Limb (tissue), 2 donors: Measurements from ENCODE around the gene REXO4.
"Not testable (repeated sequence)": the region's sequence is repeated elsewhere in the genome, so short reads cannot be mapped to it uniquely, and the experiment has no call there.

Experiments used
- DNase-seq, 2 donors: peaks; one replicate each; pipeline ENCODE4 v3.0.0-alpha.2; 2016; ENCODE audit errors: extremely low spot score in 2 of 2

Gene REXO4

GRCh38 chr9:133421615-133422542 is 4.1 kb upstream of the REXO4 start, which contains the start of gene ADAMTS13:
Gene ADAMTS13 (plus strand): TSS chr9:133422367. CDS start chr9:133422444, 77 bp downstream.
- no peak for DNase-seq

- no peak for DNase-seq
Measured at GRCh38 chr9:133420392-133420827, 2.6 kb upstream of the REXO4 start.

GRCh38 chr9:133419005-133419404 is 1.2 kb upstream of the REXO4 start:
- no peak for DNase-seq

GRCh38 chr9:133415170-133415569 is 2.6 kb downstream of the REXO4 start:
- DNase-seq, result no peak

GRCh38 chr9:133408042-133408441 is 9.8 kb downstream of the REXO4 start:
- no peak for DNase-seq

GRCh38 chr9:133406480-133407307 is 11.1 kb downstream of the REXO4 start:
- peak; percentile 66 to 82 for DNase-seq

- no peak for DNase-seq
Measured at GRCh38 chr9:133405508-133406438, 12.0 kb downstream of the REXO4 start.

- DNase-seq, result no peak
Measured at GRCh38 chr9:133404454-133405002, 13.3 kb downstream of the REXO4 start.

- no peak for DNase-seq
Measured at GRCh38 chr9:133403766-133404453, 13.9 kb downstream of the REXO4 start.

GRCh38 chr9:133402689-133403088 is 15.1 kb downstream of the REXO4 start:
- DNase-seq, result no peak

GRCh38 chr9:133401588-133401987 is 16.2 kb downstream of the REXO4 start:
- no peak for DNase-seq

- DNase-seq, result no peak
Measured at GRCh38 chr9:133400292-133400691, 17.5 kb downstream of the REXO4 start.

GRCh38 chr9:133397895-133398294 is 19.9 kb downstream of the REXO4 start:
- DNase-seq, result no peak

GRCh38 chr9:133397370-133397769 is 20.4 kb downstream of the REXO4 start:
- DNase-seq, result no peak

GRCh38 chr9:133396952-133397351 is 20.9 kb downstream of the REXO4 start:
- no peak for DNase-seq

GRCh38 chr9:133394687-133395271 is 23.0 kb downstream of the REXO4 start:
- no peak for DNase-seq

GRCh38 chr9:133393399-133393798 is 24.4 kb downstream of the REXO4 start:
- DNase-seq, result no peak

GRCh38 chr9:133392308-133392707 is 25.5 kb downstream of the REXO4 start:
- DNase-seq, result not testable (repeated sequence)

- not testable (repeated sequence) for DNase-seq
Measured at GRCh38 chr9:133391449-133391848, 26.4 kb downstream of the REXO4 start.

- no peak for DNase-seq
Measured at GRCh38 chr9:133390713-133391112, 27.1 kb downstream of the REXO4 start.
